HG02943 (cell line): ENCODE measurements around the gene UQCRC1.

Experiments
- ATAC-seq: cut with Tn5 transposase; IDR thresholded peaks from one replicate; pipeline ENCODE4 v1.9.1; 2021; ENCODE audit warnings: mild to moderate bottlenecking, low read depth, moderate library complexity; ENCODE audit not compliant: unreplicated experiment

The UQCRC1 gene

DNA sequence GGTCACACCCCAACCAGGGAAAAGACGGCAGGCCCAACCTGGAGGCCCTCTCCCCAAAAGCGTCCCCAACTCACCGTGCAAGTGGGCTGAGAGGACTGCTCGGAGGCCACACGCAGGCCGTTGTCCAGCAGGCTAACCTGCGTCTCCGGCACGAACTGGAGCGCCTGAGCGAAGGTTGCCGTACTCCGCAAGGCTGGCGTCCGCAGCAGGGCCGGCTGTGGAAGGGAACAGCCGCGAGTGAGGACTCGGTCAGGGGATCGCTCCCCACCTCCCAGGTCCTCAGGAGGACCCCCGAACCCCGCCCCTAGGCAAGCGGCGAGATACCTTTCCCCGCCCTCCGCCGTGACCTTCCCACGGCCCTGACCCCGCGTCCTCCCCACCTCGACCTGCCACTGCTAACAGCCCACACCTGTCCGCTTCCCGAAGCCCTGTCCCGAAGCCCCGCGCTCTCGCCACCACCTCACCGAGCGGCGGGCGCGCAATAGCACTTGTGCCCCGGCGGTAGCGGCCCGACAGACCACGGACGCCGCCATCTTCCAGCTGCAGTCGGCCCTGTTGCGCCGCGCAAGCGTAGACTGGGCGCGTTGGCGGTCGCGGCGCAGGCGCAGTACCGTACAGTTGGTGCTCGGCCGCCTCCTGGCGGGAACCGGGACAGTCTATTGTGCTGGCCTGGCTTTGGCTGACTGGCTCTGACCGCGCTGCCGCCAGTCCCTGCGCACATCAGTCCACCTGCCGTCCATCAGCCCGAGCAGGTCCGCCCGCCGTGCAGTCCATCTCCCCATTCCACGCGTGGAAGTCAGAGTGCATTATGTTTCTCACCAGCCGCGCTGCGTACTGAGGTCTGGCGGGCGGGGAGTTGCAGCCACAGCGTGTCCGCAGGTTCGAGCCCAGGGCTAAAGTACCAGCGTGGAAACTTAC, at the start of gene UQCRC1:
Gene UQCRC1, minus strand, starts transcription at position 559 of the 918 bp plus-strand sequence. Its CDS starts 26 bp downstream, at position 533.
- peak; percentile 93 for ATAC-seq

DNA sequence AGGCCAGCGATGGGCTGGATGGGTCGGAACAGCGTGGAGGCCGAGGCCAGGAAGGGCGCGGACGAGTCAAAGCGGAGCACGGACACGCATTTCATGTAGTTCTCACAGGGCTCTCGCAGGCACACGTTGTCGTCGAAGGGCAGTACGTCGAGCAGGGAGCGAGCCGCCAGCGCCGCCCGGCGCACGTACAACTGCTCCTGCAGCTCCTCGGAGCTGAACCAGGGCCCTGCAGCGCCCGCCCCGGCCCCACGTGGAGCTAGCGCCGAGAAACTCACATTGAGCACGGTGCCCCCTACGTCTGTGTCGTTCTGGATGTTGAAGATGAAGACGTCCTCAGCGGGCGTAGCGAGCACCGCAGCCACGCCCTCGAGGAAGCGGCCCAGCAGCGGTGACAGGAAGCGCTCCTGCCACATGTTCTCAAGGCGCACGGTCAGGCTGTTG, 47.4 kb upstream of the UQCRC1 start:
- ATAC-seq: no peak

DNA sequence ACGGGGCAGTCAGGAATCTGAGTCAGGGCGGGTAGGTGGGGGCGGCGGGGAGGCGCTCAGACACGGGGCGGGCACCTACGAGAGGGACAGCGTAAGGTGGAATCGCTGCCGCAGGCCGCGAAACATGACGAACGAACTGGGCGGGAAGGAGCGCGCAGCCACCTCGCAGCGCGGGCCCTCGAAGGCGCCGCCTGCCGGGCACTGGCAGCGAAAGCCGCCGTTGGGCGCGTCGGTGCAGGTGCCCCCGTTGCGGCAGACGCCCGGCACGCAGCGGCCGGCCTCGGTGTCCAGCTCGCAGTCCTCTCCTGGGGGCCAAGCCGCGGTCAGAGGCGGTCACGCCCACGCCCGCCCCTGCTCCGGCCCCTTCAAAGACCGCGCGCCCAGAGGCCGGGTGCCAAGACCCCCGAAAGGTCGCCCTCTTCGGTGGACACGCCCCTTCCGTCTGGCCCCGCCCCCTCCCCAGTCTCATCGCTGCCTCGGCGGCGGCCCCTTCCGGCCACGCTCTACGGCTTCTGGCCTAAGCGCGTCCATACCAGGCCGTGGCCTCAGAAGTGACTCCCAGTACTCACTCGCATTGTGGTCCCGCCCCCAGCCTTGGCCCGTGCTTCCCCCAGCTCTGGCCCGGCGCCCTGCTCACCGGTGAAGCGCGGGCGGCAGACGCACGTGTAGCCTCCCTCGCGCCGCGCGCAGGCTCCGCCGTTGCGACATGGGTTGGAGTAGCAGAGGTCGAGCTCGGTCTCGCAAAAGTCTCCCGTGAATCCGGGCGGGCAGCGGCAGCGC, 46.8 kb upstream of the UQCRC1 start:
- ATAC-seq: peak; percentile 56

DNA sequence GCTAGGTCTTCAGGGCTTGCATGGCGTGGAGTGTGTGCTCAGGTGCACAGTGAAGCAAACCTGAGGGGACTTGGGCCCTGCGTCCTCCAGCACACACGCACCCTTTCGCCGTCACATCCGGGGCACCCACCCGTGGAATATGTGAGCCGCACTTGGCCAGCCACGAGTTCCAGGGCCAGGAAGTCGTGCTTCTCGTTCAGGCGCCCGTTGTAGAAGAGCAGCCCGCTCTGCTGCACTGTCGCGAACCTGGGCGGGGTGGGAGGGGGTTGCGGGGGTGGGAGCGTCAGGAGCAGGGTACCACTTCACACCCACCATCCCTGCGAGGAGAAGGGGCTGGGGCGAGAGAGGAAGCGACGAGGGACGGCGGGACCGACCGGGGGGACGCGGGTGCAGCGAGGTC, 46.2 kb upstream of the UQCRC1 start:
- no peak for ATAC-seq

DNA sequence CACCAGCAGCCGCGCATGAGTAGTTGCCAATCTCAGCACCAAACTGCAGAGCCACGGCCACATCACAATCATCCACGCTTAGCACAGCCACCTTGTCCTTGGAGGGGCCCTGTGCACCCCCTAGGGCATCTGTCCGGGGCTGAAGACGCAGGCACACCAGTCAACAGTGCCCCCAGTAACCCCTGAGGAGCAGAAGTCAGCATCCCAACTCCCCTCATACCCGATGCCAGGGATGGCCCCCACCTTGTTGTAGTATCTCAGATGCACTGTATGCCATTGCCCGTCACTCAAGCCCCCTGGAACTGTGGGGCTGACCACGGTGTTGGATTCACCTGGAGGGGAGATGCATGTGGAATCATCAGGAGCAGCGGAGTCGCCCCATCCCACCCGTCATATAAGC, 45.6 kb upstream of the UQCRC1 start:
- ATAC-seq: no peak

DNA sequence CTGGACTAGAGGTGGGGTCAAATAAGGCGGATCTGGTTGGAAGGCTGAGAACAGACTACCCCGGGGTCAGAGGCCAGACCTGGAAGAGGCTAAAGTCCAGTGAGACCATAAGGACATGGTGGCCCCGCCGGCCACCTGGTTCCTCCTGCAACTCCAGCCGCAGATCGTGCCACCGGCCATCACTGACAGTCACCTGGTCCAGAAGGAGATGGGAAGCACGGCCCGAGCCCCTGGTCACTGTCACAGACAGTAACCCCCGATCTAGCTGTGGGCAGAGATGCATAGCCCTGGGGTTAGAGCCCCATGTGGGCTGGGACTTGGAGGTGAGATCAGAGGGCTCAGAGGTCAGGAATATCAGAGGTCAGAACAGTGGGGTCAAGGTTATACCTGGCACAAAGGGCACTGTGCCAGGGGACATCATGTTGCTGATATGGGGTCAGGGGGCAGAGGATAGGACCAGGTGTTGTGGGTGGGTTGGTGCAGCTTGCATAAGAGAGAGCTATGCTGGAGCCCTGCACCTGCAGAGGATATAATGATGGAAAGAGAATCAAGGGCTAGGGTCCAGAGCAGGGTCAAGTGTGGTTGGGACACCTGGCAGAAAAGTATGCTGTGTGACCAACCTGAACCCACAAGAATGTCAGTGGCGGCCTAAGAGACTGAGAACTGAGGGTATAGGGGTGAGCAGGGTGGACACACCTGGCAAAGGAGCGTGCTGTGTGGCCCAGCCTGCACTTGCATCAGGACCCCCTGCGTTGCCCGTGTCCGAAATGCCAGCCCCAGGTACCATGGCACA, 43.7 kb upstream of the UQCRC1 start:
- no peak for ATAC-seq

DNA sequence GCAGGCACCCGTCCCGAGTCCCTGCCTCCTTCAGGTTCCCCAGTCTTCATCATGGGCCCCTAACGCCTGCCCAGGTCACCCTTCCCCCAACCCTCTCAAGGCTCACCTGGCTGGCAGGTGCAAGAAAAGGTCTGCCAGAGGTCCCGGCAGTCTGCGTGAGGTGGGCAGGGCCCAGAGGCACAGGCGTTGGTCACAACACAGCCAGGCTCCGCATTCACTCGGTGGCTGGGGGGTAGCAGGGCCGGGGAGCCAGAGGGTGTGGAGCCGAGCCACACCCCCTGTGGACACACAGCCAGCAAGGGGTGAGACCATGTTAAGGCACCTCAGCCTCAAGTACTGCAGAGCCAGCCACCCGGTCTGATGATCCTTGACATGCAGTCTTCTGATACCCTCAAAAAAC, 42.3 kb upstream of the UQCRC1 start:
- ATAC-seq: no peak

DNA sequence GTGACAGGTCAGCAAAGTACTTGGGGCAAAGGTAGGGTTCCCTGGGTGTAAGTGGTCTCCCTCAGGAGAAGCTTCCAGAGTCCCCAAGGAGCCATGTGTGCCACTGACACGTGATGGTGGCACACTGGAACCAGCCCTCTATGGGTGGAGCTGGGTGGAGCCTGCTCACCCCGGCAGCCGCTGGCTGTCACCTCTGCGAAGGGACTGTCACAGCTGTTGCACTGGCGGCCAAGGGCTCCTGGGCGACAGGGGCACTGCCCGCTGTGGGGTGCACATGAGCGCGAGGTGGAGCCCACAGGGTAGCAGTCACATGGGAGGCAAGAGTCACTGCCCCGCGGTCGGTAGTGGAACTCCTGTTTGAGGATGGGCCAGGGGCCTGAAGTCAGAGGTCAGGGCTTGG, 41.3 kb upstream of the UQCRC1 start:
- no peak for ATAC-seq

DNA sequence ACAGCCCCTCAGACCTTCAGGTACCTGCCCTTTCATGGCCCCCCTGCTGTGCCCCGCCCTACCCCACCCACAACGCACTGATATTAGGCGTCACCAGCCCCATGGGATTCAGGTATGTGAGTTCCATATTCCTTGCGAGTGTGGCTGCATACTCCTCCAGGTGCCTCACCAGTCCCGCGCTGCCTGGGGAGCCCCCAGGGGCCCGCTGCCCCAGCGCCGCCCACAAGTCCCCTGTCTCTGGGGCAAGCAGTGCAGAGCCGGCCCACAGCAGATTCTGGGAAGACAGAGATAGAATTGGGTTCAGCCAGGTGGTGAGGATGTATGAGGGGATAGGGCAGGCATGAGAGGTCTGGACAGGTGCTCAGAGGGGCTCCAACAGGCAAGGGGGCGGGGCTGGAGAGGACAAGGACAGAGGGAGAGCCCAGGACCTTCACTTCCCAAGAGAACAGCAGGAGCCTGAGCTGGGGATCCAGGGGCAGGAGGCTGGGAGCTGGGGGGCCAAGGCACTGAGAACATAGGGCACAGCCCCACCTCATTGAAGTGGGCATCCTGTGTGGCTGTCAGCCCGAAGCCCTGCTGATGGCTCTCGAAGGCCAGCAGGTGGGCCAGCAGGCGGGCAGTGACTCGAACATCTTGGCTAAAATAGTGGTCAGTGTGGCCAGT, 38.9 kb upstream of the UQCRC1 start:
- no peak for ATAC-seq

DNA sequence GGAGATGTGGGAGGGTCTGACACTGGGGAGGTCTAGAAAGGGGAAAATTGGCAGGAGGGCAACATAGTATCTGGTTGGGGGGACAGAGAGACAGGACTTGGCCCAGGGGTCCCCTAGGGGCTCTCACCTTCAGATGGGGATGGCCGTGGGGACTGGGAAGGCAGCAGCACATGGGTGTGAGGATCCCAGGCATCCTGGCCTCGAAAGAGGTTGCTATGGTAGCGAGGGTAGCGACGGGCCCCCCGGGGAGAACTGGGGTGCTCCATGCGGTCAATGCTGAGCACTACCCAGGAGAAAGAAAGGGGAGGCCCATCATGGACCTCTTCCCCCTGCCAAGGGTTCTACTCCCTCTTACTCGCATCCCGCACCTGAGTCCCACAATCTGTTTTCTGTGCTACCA, 38.3 kb upstream of the UQCRC1 start:
- no peak for ATAC-seq

DNA sequence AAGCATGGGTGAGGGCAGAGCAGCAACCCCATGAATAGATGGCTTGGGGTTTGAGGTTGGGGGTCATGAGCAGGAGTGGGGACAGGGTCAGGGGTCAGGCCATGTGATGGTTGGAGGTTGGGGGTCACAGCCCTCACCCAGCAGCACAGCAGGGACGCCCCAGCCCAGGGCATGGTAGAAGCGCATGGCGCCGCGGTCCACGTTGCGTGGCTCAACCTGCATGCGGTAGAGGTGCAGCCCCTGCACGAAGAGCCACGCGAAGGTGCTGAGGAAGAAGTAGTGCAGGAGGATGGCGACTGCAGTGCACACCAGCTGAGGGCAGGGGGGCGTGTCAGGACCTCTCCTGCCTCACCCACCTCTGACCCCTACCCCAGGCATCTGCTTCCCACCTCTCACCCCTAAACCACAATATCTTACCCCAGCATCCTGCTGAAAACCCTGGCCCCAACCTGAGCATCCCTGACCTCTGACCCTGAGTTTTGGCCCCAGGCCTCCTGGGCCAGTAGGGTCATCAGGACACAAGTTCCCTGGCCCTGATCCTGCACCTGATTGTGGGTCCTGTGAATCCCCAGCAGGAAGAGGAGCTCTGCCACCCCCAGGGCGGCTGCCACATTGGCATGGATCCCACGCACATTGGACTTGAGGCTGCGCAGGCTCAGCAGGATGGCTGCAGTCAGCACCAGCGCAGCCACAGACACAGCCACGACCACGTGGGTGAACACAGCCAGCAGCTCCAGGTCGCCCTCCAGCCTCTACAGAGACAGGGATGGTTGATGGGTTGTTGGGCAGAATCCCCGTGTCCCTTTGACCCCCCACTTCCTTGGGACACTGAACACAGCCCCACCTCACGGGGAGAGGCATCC, 35.7 kb upstream of the UQCRC1 start:
- ATAC-seq: no peak

DNA sequence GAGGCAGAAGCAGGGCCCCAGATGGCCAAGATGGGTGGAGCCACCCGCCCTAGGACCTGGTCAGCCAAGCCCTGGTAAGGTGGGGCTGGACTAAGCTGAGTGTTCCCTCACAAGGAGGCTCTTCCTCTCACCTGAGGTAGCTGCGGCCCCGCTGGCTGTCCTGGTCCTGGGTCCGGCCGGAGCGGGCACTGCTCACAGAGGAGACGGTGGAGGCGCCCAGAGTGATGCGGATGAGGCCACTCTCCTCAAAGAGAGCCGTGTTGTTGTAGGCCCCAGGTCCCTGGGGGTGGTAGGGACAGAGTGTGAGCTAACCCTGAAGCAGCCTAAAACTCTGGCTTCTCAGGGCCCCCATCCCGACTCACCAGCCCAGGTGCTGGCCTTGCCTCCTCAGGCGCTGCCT, 33.2 kb upstream of the UQCRC1 start:
- no peak for ATAC-seq

DNA sequence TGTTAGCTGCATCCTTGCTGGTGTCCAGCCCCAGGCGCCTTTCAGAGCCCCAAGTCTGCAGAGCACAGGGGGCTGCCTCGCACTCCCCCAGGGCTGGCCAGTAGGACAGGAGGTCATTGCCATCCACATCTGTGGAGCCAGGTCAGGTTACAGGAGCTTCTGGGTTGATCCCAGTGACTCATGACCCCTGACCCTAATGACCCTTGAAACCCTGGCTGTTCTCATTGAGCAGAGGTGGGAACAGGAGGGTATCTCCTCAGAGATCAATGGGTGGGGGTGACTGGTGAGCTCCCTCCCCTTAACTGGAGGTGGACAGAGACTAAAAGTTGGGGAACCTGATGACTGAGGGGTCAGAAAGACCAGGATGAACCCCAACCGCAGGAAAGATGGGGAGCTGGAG, 31.9 kb upstream of the UQCRC1 start:
- no peak for ATAC-seq

DNA sequence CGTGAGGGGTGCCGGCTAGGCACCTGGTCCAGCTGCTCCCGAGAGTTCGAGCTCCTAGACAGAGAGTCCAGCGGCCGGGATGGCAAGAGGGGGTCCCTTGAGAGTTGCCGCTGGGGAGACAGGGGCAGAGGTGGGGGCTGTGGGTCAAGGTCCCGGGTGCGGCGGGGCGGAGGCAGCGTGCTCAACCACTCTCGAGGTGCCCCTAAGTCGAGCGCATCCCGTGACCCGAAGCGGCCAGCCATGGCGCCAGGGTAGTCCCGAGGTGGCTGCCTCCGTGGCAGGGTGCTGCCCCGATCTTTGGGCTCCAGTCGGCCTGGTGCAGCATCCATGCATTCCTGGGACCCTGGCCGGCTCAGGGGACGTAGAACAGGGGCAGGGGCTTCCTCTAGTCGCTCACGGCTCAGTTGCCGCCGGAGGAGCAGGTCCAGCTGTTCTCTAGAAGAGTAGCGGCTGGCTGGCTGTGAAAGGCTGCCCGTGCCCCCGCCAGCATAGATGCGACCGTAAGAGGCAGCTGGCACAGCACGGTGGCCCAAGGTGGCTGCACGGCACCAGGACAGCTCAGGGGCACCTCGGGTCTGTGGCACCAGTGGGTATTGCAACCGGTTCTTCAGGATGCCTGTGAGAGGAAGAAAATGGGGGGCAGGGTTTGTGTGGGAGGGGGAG, 30.6 kb upstream of the UQCRC1 start:
- ATAC-seq: no peak

DNA sequence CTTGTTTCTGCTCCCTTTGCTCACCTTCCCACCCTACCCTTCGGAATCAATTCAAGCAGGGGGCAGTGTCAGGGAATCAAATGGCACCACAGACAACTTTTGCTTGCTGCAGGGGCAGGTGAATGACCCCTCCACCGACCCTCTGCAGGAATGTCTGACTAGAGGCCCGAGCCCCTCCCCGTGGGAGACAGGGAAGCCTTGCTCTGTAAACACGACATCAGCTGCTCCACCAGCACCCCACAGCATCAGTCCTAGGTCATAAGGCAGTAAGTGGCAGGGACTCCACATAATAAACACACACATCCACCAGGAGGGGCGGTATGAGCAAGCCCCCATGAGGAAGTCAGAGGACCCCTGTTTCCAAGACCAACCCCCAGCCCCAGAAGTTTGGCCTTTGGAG, 27.9 kb upstream of the UQCRC1 start:
- ATAC-seq: no peak

DNA sequence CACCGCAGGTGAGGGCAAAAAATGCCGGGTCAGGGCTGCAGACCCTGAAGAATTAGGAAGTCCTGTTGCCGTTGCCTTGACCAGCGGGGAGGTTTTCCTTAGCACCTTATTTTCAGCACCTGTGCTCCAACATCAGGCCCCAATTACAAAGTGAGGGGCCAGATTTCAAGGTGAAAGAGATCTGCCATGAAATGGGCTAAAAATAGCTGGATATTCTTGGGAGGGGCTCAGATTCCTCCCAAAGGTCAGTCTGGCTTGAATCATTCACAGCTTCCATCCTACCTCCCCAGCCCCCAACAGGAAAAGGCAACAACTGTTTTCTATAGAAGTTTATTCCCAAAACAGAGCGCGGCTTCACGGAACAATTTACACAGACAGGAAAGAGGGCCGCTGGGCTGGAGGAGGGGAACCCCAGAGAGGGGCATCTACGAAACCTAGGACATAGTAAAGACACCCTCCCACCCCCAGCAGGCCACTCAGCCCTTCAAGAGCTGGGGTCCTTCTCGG, 26.8 kb upstream of the UQCRC1 start:
- ATAC-seq: no peak

DNA sequence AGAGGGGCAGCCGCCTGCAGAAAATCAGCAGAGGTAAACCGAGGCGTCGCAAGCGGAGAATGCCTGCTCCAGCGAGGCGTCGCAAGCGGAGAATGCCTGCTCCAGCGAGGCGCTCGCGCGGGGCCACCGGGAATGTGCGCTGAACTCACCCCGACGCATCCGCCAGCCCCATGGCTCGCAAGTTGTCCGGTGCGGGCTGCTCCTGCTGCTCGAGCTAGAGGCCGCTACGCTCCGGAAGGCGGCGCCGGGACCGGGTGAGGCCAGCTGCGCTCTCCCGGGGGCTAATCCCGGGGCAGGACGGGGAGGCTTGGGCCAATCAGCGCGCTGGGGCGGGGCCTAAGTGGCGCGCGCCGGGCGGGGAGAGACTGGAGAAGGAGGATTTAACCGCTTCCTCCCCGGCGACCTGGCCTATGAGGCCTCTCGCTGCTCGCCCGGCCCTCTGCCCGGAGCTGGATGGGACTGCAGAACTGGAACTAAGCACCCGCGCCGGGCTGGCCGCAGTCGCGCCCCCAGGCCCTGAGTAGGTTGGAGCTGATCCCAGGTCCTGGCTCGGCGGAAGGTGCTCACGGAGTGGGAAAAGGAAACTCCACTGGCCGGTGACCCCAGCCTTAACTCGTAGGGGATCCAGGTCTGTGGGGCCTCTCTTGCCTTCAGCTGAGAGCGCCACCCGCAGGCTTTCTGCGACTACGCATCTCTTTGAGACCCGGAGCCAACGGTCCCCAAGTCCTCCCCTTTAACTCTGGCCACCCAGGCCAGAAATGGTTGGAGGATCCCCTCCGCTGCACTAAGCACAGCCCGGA, 26.0 kb upstream of the UQCRC1 start, which contains the start of gene SLC26A6:
Gene SLC26A6, minus strand, starts transcription at position 240 of the 800 bp plus-strand sequence. Its CDS starts 68 bp downstream, at position 172.
- peak; percentile 74 for ATAC-seq
